AG04449 (cell line): ENCODE measurements around the gene CDC23.
"Not testable (repeated sequence)": the region's sequence is repeated elsewhere in the genome, so short reads cannot be mapped to it uniquely, and the experiment has no call there.

Source experiments
- CTCF ChIA-PET: fragments of 350-600 bp; formaldehyde crosslinking; extraction: SDS; loops from one replicate; lab custom pipeline; 2021; ENCODE audit warnings: antibody characterized with exemption; lab: Yijun Ruan, JAX
- POLR2A ChIA-PET: fragments of 400-600, 350-600 bp; formaldehyde crosslinking; extraction: SDS; loops from one replicate; lab custom pipeline; 2020; ENCODE audit warnings: antibody characterized with exemption, inconsistent platforms; lab: Yijun Ruan, JAX
- DNase-seq: peaks from one replicate; pipeline ENCODE4 v3.0.0-alpha.2; 2010; ENCODE audit warnings: low read depth, low spot score
- H3K4me3 ChIP-seq: 2 replicates; pipeline ENCODE4 v1.5.1; 2011; ENCODE audit warnings: low read depth, mild to moderate bottlenecking, control low read depth, low read length
- TF ChIP-seq, protein P1 (sequence below): IDR thresholded peaks from one replicate; pipeline ENCODE4 v1.5.1; 2011; ENCODE audit warnings: mild to moderate bottlenecking, moderate library complexity, low read length, control low read depth, inconsistent platforms; ENCODE audit not compliant: insufficient read depth; ENCODE audit errors: missing control alignments

CDC23 gene, protein sequence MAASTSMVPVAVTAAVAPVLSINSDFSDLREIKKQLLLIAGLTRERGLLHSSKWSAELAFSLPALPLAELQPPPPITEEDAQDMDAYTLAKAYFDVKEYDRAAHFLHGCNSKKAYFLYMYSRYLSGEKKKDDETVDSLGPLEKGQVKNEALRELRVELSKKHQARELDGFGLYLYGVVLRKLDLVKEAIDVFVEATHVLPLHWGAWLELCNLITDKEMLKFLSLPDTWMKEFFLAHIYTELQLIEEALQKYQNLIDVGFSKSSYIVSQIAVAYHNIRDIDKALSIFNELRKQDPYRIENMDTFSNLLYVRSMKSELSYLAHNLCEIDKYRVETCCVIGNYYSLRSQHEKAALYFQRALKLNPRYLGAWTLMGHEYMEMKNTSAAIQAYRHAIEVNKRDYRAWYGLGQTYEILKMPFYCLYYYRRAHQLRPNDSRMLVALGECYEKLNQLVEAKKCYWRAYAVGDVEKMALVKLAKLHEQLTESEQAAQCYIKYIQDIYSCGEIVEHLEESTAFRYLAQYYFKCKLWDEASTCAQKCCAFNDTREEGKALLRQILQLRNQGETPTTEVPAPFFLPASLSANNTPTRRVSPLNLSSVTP

DNA sequence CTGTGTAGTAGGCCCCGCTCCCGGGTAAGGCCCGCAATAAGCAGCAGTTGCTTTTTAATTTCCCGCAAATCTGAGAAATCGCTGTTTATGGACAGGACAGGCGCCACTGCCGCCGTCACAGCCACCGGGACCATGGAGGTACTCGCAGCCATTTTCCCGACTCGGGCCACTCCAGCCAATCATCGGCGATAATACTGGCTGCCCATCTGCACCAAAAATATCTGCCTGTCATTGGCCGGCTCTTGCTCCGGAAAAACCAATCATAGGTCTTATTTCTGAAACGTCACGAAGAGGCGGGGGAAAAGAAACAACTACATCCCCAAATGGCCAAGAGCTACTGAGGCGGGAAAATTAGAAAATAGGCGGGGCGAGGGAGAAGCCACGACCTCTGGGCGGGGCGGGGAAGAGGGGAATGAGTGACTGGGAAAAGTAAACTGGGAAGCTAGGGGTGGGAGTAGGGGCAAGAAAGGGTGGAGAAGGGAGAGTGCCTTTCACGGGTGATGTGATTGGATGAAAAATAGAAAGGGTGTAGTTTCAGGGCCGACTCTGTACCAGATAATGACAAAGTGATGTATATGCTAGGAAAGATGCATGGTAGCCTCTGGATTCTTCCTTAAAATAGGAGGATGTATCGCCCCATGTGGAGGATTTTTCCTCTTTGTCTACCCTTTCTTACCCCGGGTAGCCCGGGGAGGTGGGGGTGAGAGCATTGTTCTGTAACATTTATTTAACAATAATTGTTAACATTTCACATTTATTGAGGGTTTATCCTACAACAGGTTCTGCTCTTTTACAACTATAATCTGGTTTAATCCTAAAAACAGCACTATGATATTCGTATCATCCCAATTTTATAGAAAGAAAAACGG is at the start of gene CDC23:
Gene CDC23 (minus strand): TSS at position 163 of the 869 bp plus-strand sequence. CDS start 11 bp downstream, at position 152.
- CTCF ChIA-PET: interaction anchor here (1.2 to 5.9 kb wide), 4 partner anchors 10 to 140 kb away, joined by 3 to 45 read pairs (median 4); partner anchors contain the start of gene KDM3B
- TF ChIP-seq, protein P1, sequence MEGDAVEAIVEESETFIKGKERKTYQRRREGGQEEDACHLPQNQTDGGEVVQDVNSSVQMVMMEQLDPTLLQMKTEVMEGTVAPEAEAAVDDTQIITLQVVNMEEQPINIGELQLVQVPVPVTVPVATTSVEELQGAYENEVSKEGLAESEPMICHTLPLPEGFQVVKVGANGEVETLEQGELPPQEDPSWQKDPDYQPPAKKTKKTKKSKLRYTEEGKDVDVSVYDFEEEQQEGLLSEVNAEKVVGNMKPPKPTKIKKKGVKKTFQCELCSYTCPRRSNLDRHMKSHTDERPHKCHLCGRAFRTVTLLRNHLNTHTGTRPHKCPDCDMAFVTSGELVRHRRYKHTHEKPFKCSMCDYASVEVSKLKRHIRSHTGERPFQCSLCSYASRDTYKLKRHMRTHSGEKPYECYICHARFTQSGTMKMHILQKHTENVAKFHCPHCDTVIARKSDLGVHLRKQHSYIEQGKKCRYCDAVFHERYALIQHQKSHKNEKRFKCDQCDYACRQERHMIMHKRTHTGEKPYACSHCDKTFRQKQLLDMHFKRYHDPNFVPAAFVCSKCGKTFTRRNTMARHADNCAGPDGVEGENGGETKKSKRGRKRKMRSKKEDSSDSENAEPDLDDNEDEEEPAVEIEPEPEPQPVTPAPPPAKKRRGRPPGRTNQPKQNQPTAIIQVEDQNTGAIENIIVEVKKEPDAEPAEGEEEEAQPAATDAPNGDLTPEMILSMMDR: no peak
- DNase-seq: peak; percentile 88
- H3K4me3 ChIP-seq: peak within 1 kb of the TSS; percentile 99
- POLR2A ChIA-PET: interaction anchor here (0.6 to 1.0 kb wide), 5 partner anchors 27 to 216 kb away, joined by 3 to 4 read pairs (median 3); partner anchors contain the start of genes FAM53C and KDM3B

DNA sequence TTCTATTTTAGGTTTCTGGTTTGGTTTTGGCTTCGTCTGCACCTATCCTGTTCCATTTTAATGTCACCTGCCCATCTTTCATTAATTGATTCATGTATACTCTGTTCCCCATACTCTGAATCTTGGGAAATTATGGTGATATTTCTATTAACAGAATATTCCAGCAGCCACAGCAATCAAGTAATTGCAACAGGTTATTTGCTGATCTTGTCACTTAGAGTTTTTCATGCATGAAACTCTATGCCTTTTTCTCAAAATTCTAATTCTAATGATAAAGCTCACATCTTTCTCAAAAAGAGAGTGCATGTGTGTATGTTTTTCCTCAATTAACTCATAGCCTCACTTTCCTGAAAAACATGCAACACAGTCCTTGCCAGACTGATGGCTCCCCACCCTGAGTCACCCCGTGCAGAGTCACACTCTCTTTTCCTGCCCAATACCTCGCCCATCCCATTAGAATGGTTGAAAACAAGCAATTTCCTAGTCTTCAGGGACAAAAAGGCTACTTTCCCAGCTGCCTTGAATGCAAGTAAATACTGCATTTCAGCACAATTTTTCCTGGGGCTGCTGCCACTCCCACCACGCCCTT is 45.7 kb upstream of the CDC23 start:
- no peak overlapping the region for H3K4me3 ChIP-seq
- CTCF ChIA-PET: interaction anchor here (1.5 to 2.4 kb wide), 2 partner anchors 25 to 36 kb away, joined by 4 to 7 read pairs; no protein-coding TSS in a partner anchor
- TF ChIP-seq, protein P1: no peak
- DNase-seq: no peak
- POLR2A ChIA-PET: no interaction called here

DNA sequence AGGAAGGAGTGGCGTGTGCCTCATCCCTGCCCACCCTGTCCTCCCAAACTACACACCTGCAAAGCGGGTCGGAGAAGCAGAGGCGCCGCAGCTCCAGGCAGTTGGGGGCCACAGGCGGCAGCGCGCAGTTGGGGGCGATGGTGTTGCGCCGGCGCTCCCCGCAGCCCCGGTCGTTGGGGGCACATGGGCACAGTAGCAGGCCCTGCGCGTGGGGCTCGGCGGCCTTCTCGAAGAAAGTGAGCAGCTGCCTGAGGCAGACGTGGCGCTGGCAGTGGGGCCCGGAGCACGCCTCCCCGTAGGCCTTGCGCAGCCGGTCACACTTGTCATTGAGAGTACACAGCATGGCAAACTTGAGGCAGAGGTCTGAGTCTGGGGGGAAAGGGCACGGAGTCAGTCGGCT is 44.5 kb upstream of the CDC23 start:
- TF ChIP-seq, protein P1: no peak
- POLR2A ChIA-PET: no interaction called here
- DNase-seq: no peak
- CTCF ChIA-PET: no interaction called here
- no peak overlapping the region for H3K4me3 ChIP-seq

DNA sequence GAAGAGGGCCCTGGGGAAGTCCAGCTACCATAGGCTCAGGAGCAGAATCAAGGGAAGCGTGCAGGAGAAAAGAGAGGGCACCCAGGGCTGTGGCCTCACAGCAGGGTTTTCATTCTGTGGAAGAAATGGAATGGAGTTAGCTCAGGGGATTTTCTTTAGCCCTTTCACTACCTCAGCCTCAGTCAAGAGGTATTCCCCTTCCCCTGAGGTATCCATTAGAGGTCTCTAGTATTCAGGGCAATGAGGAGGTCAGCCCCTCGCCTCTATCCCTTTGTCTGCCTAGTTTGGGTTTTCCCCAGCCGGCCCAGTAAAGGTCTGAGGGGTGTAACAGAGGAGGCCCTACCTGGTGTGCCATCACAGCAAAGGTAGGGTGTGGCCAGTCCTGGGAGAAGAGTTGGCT is 39.8 kb upstream of the CDC23 start:
- no peak overlapping the region for H3K4me3 ChIP-seq
- TF ChIP-seq, protein P1: no peak
- DNase-seq: no peak
- CTCF ChIA-PET: interaction anchor here (0.7 to 0.8 kb wide), 2 partner anchors 30 kb away, joined by 3 read pairs; no protein-coding TSS in a partner anchor
- POLR2A ChIA-PET: no interaction called here

DNA sequence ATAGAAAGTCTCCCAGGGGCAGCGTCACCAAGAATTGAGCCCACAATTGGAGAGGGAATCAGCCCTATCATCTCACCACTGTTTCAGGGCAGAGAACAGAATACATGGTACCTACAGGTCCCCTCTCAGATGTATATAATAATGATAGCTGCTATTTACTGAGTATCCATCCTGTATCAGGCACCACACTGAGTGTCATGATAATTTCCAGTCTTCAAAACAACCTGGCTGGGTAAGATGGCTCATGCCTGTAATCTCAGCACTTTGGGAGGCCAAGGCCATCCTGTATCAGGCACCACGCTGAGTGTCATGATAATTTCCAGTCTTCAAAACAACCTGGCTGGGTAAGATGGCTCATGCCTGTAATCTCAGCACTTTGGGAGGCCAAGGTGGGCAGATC is 34.7 kb upstream of the CDC23 start:
- DNase-seq, POLR2A ChIA-PET, H3K4me3 ChIP-seq: not testable (repeated sequence)
- CTCF ChIA-PET: interaction anchor here (1.1 kb wide), 1 partner anchor 35 kb away, joined by 5 read pairs; no protein-coding TSS in a partner anchor

DNA sequence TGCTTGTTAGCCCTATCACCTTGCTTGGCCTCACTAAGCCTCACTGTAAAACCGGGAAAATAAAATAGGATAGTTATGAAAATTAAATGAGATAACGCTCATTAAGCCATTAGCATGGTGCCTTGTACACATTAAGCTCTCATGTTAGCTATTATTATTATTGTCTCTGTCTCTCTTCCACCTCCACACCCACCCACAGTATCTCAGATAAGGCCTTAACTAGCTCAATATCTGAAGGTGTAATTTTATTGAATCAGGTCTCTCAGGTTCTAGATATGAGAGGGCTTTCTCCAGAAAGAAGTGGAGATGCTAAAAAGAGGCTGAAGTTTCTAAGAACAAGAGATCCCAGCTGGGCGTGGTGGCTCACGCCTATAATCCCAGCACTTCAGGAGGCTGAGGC is 33.7 kb upstream of the CDC23 start:
- ChIA-PET POLR2A (no interaction called here), CTCF (no interaction called here)
- DNase-seq: no peak
- TF ChIP-seq, protein P1: no peak
- no peak overlapping the region for H3K4me3 ChIP-seq
